Thoracic aorta endothelial cell (primary cell): ENCODE results near the gene ETV6. TPM values are rescaled to one million over a fixed set of nuclear protein-coding genes. Genes with fewer than 3 reads are reported as not detected.

ENCODE experiments used
- total RNA-seq: library from RNA; depleted of rRNA; stranded (reverse); fragments of >200 nt; gene quantifications from 2 replicates; pipeline ENCODE4 v1.2.3, GENCODE V29; 2012

The ETV6 gene
- total RNA-seq: 26.9 and 32.8 TPM in 2 replicates

GRCh38 chr12:11649413-11650285 is at the start of gene ETV6:
Gene ETV6 (plus strand): TSS chr12:11649674. CDS start chr12:11650128, 454 bp downstream.

